ENCODE data around the gene UNC45A.

DNA sequence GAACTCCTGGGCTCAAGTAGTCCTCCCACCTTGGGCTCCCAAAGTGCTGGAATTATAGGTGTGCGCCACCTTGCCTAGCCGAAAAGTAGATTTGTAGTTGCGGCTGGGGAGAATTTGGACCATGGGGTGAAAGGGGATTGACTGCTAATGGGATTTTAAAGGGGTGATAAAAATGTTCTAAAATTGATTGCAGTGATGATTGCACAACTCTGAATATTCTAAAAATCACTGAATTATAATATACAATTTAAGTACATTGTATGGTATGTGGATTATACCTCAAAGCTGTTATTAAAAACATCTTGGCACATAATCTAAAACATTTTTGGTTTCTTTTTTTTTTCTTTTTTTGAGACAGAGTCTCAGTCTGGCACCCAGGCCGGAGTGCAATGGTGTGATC, 55.4 kb downstream of the UNC45A start:
- TF ChIP-seq, protein P1, sequence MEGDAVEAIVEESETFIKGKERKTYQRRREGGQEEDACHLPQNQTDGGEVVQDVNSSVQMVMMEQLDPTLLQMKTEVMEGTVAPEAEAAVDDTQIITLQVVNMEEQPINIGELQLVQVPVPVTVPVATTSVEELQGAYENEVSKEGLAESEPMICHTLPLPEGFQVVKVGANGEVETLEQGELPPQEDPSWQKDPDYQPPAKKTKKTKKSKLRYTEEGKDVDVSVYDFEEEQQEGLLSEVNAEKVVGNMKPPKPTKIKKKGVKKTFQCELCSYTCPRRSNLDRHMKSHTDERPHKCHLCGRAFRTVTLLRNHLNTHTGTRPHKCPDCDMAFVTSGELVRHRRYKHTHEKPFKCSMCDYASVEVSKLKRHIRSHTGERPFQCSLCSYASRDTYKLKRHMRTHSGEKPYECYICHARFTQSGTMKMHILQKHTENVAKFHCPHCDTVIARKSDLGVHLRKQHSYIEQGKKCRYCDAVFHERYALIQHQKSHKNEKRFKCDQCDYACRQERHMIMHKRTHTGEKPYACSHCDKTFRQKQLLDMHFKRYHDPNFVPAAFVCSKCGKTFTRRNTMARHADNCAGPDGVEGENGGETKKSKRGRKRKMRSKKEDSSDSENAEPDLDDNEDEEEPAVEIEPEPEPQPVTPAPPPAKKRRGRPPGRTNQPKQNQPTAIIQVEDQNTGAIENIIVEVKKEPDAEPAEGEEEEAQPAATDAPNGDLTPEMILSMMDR (IDR thresholded peaks at IDR 0.05): no peak
- no peak for TF ChIP-seq ZFX (IDR thresholded peaks at IDR 0.05; ENCODE audit: borderline replicate concordance)

All from 22Rv1 (cell line).